GM21737 (cell line): Measurements from ENCODE around the gene FNDC4.

ENCODE experiments used
- ATAC-seq: cut with Tn5 transposase; IDR thresholded peaks from one replicate; pipeline ENCODE4 v1.9.1; 2021; ENCODE audit warnings: mild to moderate bottlenecking, moderate library complexity; ENCODE audit not compliant: unreplicated experiment

Gene FNDC4

DNA sequence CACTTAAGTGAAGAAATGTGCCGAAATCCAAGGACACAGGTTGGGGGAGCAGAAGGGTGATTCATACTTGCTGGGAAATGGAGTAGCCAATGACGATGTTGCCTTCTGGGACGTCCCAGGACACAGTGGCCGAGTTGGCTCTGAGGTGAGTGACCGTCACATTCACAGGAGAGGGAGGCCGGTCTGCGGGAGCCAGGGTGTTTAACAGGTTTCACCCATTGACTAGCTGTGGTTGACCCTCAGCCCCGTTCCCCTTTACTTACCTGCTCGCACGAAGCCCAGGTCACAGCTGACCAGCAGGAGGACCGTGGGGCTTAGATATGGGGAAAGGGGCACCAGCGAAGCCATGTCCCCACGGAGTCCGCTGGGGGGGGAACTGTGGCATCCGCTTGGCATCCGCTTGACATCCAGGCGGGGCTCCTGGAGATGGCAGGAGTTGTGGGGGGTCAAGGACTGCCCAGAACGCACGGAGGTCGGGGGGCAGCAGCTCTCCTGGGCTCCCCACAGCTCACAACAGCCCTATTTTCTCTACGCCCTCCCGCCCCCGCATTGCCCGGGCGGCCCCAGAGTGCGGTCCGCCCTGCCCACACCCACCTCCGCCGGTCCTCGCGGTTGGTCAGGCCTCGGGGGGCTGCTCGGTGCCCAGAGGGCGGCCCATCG, 586 bp downstream of the FNDC4 start:
- ATAC-seq, result no peak

DNA sequence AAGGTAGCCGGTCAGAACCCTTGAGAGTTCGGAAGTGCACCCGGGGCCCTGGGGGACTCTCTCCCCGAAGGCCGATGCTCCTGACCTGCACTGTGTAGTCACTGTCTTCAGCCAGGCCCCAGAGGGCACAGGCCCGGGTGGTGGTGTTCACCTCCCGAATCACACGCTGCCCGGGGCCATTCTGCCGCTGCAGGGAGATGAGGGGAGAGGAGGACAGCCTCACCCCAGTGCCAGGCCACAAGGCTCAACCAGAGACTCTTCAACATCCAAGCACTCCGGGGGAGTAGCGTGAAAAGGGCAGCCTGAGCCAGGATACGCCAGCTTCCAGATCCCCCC, 1.1 kb downstream of the FNDC4 start:
- ATAC-seq, result no peak

DNA sequence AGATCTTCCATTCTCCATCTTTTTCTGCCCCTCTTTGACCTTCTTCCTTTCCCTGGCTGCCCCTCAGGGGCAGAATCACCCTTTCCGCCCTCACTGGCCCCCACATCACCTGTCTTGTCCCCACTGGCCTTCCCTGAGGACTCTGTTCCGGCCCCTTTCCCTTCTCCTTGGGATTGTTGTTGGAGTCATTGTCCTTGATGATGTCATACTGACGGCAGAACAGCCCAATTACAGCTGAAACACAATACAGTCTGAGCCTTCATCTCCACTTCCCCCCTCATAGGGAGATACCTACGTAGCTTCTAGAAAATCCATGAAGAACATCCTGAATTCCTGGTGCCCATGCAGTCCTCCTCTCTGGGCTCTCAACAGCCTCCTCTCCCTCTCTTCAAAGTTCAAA, 2.4 kb downstream of the FNDC4 start:
- ATAC-seq, result no peak

DNA sequence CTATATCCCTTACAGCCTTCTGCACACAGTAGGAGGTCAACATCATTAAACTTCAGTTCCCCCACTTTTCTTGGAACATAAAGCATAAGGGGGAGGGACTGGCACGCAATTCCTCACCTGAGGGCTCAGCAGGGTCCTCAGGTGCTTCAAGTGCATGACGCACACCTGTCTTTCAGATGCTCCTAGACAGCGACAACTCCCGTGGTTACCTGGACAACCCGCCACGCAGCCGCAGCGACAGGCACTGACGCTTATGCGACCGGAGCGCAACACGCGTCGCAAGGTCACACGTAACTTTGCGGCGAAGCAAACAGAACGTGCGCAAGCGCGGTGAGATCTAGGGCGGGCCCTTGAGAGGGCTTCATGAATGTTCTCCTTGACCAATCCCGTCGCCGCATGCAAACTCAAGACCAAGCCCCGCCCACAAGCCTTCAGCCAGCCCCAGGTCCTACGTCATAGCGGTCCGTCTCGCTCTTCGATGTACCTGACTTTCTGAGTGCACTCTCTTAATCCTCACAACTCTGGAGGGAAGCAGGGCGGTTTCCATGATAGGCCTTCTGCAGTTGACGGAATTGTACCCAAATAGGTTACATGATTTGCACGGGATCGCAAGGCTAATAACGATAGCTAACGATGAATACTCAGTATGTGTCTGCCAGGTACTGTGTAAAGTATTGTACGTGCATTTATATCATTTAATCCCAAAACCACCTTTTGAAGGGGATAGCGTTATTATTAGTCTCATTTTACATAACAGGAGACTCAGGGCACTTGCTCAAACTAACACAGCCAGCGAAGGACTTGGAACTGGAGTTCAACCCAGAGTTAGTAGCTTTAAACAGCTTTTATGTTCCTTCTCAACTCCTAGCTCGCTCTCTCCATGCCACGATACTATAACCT, 5.3 kb downstream of the FNDC4 start, which contains the start of gene IFT172:
IFT172 (minus strand) TSS at position 246 of the 900 bp plus-strand sequence; CDS start at position 156, 90 bp downstream.
- peak; percentile 92 for ATAC-seq

DNA sequence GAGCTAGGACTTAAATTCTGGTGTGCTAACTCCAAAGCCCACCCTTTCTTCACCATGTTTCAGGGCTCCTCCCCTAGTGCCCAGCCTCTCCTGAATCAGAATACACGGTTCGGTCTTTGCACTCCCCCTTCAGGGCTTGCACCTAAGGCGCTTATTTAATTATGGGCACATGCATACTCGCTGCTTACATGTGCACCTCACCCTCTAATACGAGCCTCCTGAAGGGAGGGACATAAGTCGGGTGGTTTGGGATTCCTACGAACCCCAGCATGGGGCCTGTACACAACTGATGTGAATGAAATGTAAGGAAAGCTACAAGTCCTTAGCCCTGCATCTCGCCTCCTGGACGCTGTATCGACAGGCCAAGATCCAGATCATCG, 5.9 kb downstream of the FNDC4 start:
- no peak for ATAC-seq

DNA sequence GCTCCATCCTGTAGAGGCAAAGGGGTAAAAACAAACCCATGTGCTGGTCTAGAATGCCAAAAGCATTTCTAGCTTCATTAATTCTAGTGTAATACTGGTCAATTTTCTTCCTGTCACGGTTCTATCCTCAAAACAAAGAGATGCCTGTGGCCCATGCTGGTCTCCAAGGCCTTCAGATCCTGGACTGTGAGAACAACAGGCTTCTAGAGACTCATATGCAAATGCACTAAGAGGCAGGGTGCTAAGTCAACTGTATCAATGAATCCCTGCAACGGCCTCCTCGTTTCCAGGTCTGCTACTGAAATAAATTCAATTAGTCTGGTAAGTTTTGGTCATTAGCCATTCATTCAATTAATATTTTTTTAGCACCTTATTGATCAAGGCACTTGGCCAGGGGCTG, 9.5 kb downstream of the FNDC4 start:
- ATAC-seq, result no peak

DNA sequence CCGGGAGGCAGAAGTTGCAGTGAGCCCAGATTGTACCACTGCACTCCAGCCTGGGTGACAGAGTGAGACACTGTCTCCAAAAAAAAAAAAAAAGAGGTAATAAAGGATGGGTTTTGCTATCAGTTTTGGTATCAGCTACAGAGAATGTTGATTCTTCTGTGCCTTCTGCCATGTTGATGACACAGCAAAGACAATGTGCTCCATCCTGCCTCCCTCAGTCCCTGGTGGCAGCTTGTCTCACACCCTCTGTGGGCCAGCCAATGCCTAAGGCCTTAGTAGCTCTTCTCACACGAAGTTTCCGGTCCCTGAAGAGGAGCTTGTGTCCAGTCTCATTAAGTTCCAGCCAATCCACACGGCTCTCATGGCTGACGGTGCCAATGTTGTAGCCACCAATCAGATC, 23.0 kb downstream of the FNDC4 start:
- no peak for ATAC-seq

DNA sequence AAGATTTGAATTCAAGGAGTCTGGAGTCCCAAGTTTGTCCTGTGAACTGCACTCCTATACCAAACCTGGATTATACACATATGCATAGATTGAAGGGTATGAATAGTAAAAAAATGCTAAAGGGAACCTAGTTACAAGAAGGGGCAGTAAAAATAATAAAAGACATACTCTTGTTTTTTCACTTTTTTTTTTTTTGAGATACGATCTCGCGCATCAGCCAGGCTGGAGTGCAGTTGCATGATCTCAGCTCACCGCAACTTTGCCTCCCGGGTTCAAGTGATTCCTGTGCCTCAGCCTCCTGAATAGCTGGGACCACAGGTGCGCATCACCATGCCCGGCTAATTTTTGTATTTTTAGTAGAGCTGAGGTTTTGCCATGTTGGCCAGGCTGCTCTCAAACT, 30.6 kb downstream of the FNDC4 start:
- ATAC-seq, result no peak

DNA sequence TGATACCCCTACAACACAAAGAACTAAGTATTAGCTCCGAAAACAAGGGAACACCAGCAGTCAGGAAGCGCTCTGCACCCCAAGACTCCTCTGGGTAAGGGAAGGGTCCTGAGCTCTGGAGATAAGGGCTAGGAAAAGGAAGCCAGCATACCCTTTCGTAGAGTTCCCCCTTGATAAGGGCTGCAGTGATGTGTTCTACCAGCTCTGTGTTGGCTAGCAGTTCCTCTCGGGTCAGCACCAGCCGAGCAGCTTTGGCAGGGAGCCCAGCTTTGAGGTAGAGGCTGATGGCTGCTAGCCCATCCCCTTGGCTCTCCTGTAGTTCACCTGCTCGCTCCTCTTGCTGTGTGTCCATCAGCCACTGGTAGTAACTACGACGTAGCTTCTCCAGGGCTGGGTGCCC, 33.9 kb downstream of the FNDC4 start:
- no peak for ATAC-seq

DNA sequence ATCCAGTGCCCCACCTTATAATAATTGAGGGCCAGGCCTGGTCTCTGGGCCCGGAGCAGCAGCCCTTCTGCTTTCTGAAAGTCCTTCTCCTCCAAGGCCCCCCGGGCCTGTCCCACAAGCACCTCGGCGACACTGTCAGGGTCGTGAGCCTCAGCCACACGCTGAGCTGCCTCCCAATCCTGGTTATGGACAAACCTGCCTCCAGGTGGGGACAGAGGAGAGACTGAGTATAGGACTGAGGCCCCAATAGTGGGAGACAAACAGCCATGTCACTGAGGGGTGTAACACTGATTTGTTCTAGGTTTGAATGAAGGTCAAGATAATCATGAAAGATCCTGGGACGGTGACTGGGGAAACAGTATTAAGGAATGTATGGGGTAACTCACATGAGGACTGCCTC, 41.0 kb downstream of the FNDC4 start:
- ATAC-seq, result no peak

DNA sequence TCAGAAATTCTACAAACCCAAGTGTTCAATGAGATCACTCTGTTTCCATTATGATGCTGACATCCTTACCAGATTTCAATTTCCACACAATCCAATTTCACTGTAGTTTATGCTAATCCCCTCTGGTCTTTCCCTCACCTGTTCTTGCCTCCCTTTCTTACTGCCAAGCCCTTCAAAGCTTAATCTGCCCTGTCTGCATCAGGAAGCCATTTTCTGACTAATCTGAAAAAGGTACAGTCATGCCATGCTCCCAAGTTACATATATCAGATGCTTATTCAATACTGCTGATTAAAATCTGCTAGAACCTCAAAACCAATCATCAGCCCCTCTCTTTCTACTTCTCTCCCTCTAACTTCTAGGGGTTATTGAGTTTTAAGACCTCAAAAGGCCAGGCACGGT, 43.9 kb downstream of the FNDC4 start:
- ATAC-seq, result no peak

DNA sequence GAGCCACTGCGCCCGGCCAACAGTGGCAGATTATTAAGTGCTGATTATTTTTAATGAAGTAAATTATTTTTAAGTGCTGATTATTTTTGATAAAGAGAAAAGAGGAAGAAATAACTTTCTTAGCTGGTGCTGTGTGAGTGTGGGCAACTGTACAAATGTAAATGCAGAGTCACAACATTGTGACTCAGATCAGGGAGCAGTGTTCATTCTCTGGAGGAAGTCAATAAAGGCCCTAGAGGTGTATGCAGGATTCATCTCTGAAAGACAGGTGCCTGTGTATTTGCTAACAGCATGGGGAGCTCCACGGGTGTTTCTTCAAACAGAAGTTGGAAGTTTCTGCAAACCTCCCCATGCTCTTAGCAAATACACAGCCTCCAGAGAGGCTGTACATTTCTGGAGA, 46.6 kb downstream of the FNDC4 start:
- no peak for ATAC-seq

DNA sequence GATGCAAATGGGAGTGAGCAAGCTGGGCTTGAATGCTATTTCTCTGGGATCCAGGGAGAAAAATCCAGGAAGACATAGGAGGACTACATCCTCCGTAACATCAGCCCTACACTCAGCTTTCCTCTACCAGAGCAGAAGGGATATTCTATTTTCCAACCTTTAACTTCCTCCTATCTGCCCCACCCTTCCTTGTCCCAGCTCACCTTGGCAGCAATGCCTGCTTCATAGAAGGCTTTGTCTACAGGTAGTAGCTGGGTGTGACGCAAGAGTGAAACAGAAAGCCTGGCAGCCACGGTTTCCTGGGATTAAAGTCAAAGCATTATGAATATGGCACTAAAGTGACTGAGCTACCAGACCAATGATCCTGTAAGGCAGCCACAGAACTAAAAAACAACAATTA, 48.9 kb downstream of the FNDC4 start:
- no peak for ATAC-seq

DNA sequence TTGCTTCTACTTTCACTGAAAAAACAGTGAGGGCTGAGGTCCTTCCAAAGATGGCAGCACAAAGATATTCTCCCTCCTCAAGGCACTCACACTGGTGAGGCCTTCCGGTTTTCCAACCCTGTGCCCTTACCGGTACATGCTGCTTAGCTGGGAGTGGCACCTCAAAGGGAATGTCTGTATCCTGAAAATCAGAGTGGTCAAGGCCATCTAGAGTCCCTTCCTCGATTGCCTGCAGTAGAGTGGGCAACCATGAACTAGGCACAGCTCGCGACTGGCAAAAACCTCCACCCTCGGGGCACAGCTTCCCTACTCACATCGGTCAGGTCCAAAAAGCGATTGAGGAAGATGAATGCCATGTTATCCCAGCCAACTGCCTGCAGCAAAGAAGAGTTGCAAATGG, 49.4 kb downstream of the FNDC4 start:
- no peak for ATAC-seq

DNA sequence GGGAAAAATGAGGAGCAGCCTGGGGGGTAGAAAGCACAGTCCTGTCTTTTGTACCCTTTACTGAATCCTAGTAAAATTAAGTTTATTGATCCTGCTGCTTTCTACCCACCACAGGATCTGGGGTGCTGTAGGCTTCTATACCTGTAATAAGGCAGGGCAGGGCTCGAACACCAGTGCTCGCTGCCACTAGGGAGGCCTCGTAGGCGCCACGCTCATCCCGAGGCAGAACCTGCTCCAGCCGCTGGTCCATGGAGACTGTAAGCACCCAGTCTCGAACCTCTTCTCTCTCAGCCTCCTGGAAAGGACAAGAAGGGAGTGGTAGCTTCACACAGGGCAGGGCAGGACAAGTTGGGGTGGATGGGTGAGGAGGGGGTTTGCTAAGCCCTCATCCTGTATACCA, 49.8 kb downstream of the FNDC4 start:
- no peak for ATAC-seq

DNA sequence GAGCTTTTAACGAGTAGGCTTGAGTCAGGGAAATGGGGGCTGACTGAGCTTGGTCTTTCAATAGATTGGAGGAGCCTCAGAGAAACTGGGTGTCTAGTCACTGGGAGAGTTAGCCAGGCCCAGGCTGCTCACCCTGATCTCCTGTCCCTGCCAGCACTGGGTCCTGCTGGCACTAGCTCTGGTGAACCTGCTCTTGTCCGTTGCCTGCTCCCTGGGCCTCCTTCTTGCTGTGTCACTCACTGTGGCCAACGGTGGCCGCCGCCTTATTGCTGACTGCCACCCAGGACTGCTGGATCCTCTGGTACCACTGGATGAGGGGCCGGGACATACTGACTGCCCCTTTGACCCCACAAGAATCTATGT, 52.1 kb downstream of the FNDC4 start:
- no peak for ATAC-seq

DNA sequence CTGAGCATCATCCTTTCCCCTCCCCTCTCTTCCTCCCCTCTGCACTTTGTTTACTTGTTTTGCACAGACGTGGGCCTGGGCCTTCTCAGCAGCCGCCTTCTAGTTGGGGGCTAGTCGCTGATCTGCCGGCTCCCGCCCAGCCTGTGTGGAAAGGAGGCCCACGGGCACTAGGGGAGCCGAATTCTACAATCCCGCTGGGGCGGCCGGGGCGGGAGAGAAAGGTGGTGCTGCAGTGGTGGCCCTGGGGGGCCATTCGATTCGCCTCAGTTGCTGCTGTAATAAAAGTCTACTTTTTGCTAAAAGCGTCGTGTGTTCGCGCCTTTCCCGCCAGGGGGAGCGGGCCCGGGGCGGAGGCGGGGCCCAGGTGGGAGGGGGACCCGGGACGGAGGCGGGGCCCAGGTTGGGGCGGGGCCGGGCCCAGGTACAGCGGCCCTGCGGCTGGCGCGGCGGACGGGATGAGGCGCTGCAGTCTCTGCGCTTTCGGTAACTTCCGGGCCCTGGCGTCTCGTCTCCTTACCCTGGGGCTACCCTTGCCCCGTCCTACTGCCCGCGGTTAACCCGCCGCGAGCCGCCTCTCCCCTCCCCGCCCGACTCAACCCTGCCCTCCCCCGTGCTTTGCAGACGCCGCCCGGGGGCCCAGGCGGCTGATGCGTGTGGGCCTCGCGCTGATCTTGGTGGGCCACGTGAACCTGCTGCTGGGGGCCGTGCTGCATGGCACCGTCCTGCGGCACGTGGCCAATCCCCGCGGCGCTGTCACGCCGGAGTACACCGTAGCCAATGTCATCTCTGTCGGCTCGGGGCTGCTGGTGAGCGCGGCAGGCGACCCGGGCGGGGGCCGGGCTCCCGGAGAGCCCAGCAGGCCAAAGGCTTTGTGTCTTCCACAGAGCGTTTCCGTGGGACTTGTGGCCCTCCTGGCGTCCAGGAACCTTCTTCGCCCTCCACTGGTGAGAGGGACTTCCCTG, 52.8 kb downstream of the FNDC4 start, which contains the start of gene KRTCAP3:
KRTCAP3 (plus strand) TSS at position 424 of the 962 bp plus-strand sequence; CDS start at position 456, 32 bp downstream.
- no peak for ATAC-seq
